Endothelial cell of umbilical vein (primary cell): ENCODE results near the gene MSANTD3. TPM values are rescaled to one million over a fixed set of nuclear protein-coding genes. Genes with fewer than 3 reads are reported as not detected.
A peak's percentile ranks its signal among the peaks of the same experiment; 100 is the strongest.

Source experiments
- Bru-seq: library from RNA; stranded (reverse); fragments of 400-500 nt; gene quantifications from one replicate; lab custom pipeline; 2021; lab: Mats Ljungman, UMichigan
- BruChase-seq, 2 experiments: library from RNA; stranded (reverse); fragments of 400-500 nt; gene quantifications; one replicate each; lab custom pipeline; 2021; lab: Mats Ljungman, UMichigan
- BruUV-seq: library from RNA; stranded (reverse); fragments of 400-500 nt; replicated peaks from 2 replicates; lab custom pipeline; 2021; lab: Mats Ljungman, UMichigan
- CTCF ChIA-PET: fragments of 300-600, 350-600 bp; sonication (Branson Sonifier 250); formaldehyde crosslinking; loops from one replicate; lab custom pipeline; 2021; ENCODE audit warnings: antibody characterized with exemption, inconsistent platforms; lab: Charles Lee
- POLR2A ChIA-PET: fragments of 300-600, 350-600 bp; sonication (Branson Sonifier 250); formaldehyde crosslinking; loops from one replicate; lab custom pipeline; 2021; ENCODE audit warnings: antibody characterized with exemption, inconsistent platforms; lab: Charles Lee
- DNase-seq: peaks from one replicate; pipeline ENCODE4 v3.0.0-alpha.2; 2011; ENCODE audit warnings: low read depth, low spot score
- FAIRE-seq: peaks from 2 replicates; lab custom pipeline; 2011; peaks lifted over from hg19 to GRCh38; lab: Jason Lieb, UNC
- H2AFZ ChIP-seq: 2 replicates; pipeline ENCODE4 v1.6.0; 2012; ENCODE audit warnings: low read depth, low read length, control low read depth, inconsistent platforms
- H3K27ac ChIP-seq: 2 replicates; pipeline ENCODE4 v1.5.1; 2011; ENCODE audit warnings: low read depth, mild to moderate bottlenecking, control low read depth, low read length, moderate library complexity; ENCODE audit not compliant: insufficient read depth
- H3K27me3 ChIP-seq, 2 experiments: 2 replicates each; pipeline versions ENCODE4 v1.6.0 to v1.6.1; 2011; ENCODE audit warnings: low read length in 2 of 2, mixed read lengths in 1 of 2; ENCODE audit not compliant: control insufficient read depth in 2 of 2, insufficient read depth in 2 of 2
- H3K36me3 ChIP-seq, 2 experiments: 2 replicates in 1 of 2; 3 replicates in 1 of 2; pipeline ENCODE4 v1.5.1; 2011; ENCODE audit warnings: low read length in 2 of 2, mild to moderate bottlenecking in 1 of 2, moderate library complexity in 1 of 2; ENCODE audit not compliant: control insufficient read depth in 2 of 2, insufficient read depth in 2 of 2; ENCODE audit errors: extremely low read depth in 1 of 2
- H3K4me1 ChIP-seq: 3 replicates; pipeline ENCODE4 v1.5.1; 2011; ENCODE audit warnings: mild to moderate bottlenecking, low read length; ENCODE audit not compliant: control insufficient read depth, insufficient read depth; ENCODE audit errors: extremely low read depth
- H3K4me2 ChIP-seq: 2 replicates; pipeline ENCODE4 v1.6.1; 2011; ENCODE audit warnings: low read length, control low read depth, mixed read lengths; ENCODE audit not compliant: insufficient read depth
- H3K4me3 ChIP-seq, 3 experiments: fragments of 200-600 bp in 1 of 3; sonication (generic), shearing (Covaris generic) in 1 of 3; replicated peaks in 1 of 3; 2 replicates each; pipeline ENCODE4 v1.5.1; 2011 to 2016; ENCODE audit warnings: control low read depth in 3 of 3, low read length in 3 of 3, mild to moderate bottlenecking in 2 of 3, inconsistent platforms in 1 of 3, low read depth in 1 of 3, moderate library complexity in 1 of 3; ENCODE audit not compliant: insufficient read depth in 1 of 3
- H3K79me2 ChIP-seq: 2 replicates; pipeline ENCODE4 v1.6.0; 2012; ENCODE audit warnings: low read length, inconsistent platforms; ENCODE audit not compliant: control insufficient read depth, insufficient read depth
- H3K9ac ChIP-seq: replicated peaks from 2 replicates; pipeline ENCODE3; 2011; ENCODE audit warnings: low read length, control low read depth; ENCODE audit not compliant: insufficient read depth; ENCODE audit errors: extremely low read depth
- H3K9me1 ChIP-seq: replicated peaks from 3 replicates; pipeline ENCODE4 v1.6.0; 2011; ENCODE audit warnings: mild to moderate bottlenecking, low read length; ENCODE audit not compliant: control insufficient read depth, insufficient read depth; ENCODE audit errors: extremely low read depth
- H3K9me3 ChIP-seq: replicated peaks from 2 replicates; pipeline ENCODE4 v1.5.1; 2012; ENCODE audit warnings: low read length, inconsistent platforms; ENCODE audit not compliant: control insufficient read depth, insufficient read depth
- H4K20me1 ChIP-seq: replicated peaks from 2 replicates; pipeline ENCODE3; 2011; ENCODE audit warnings: mild to moderate bottlenecking, low read length; ENCODE audit not compliant: control insufficient read depth, insufficient read depth; ENCODE audit errors: extremely low read depth
- EZH2 ChIP-seq: IDR thresholded peaks from 2 replicates; pipeline ENCODE4 v1.6.1; 2012; ENCODE audit warnings: borderline replicate concordance, low read depth, mild to moderate bottlenecking, moderate library complexity, low read length, inconsistent platforms; ENCODE audit not compliant: severe bottlenecking
- FOS ChIP-seq: IDR thresholded peaks from 2 replicates; pipeline ENCODE4 v1.6.1; 2011; ENCODE audit warnings: mild to moderate bottlenecking, low read length, moderate library complexity, borderline replicate concordance; ENCODE audit not compliant: insufficient read depth
- GATA2 ChIP-seq: IDR thresholded peaks from 2 replicates; pipeline ENCODE4 v1.7.0; 2011; ENCODE audit warnings: low read depth, mild to moderate bottlenecking, moderate library complexity, mixed read lengths, low read length; ENCODE audit not compliant: insufficient read length, insufficient read depth
- JUN ChIP-seq: IDR thresholded peaks from 2 replicates; pipeline ENCODE4 v1.6.1; 2011; ENCODE audit warnings: borderline replicate concordance, low read depth; ENCODE audit not compliant: insufficient read length, insufficient read depth
- MYC ChIP-seq: IDR thresholded peaks from one replicate; pipeline ENCODE4 v1.6.1; 2011; ENCODE audit warnings: mild to moderate bottlenecking, low read depth, low read length
- POLR2A ChIP-seq: IDR thresholded peaks from 2 replicates; pipeline ENCODE4 v1.6.1; 2012; ENCODE audit warnings: low read depth, mild to moderate bottlenecking, control low read depth, low read length
- POLR2AphosphoS5 ChIP-seq: IDR thresholded peaks from 2 replicates; pipeline ENCODE4 v1.6.1; 2012; ENCODE audit warnings: low read depth, mild to moderate bottlenecking, control low read depth, low read length, moderate library complexity; ENCODE audit not compliant: insufficient read depth
- dilution Hi-C: fragments of 300-500 bp; cut with MboI; formaldehyde crosslinking; loops from one replicate; pipeline ENCODE4 v1.15.0; 2019; ENCODE audit warnings: low sequenced_read_pairs; ENCODE audit not compliant: extremely low pct_ligation_motif_present
- intact Hi-C: fragments of 100-400 bp; cut with micrococcal nuclease; formaldehyde crosslinking; loops from one replicate; pipeline ENCODE4 v1.10.0; 2022
- long read RNA-seq: library from polyadenylated mRNA; stranded (forward); transcript quantifications from one replicate; pipeline ENCODE4 v2.0.0, GENCODE V29; 2021
- polyA minus RNA-seq, 3 experiments: library from RNA; depleted of rRNA, polyadenylated mRNA; stranded (reverse); fragments of >200 nt; gene quantifications; 1 replicate in 1 of 3; 2 replicates in 2 of 3; pipeline ENCODE4 v1.2.3, GENCODE V29; 2011
- polyA plus RNA-seq, 4 experiments: library from polyadenylated mRNA; depleted of rRNA in 3 of 4; stranded (reverse) in 3 of 4; unstranded in 1 of 4; fragments of >200 nt; gene quantifications; 2 replicates each; pipeline versions ENCODE4 v1.2.1 to v1.2.3, GENCODE V29; 2011 to 2012; ENCODE audit warnings: missing spikeins in 1 of 4
- total RNA-seq: library from RNA; stranded (reverse); gene quantifications from 2 replicates; pipeline ENCODE4 v1.2.3, GENCODE V29; 2021
- TF ChIP-seq, protein P1 (sequence below): IDR thresholded peaks from 2 replicates; pipeline ENCODE4 v1.6.1; 2011; ENCODE audit not compliant: insufficient read depth, insufficient read length
- TF ChIP-seq, protein P2 (sequence below), 2 donors: IDR thresholded peaks; 1 replicate in 1 of 2; 2 replicates in 1 of 2; pipeline ENCODE4 v1.5.1; 2011; ENCODE audit warnings: low read length in 2 of 2, mild to moderate bottlenecking in 2 of 2, moderate library complexity in 2 of 2, control low read depth in 1 of 2, inconsistent platforms in 1 of 2, low read depth in 1 of 2; ENCODE audit not compliant: insufficient read depth in 1 of 2; ENCODE audit errors: extremely low read depth in 1 of 2

The MSANTD3 gene, protein sequence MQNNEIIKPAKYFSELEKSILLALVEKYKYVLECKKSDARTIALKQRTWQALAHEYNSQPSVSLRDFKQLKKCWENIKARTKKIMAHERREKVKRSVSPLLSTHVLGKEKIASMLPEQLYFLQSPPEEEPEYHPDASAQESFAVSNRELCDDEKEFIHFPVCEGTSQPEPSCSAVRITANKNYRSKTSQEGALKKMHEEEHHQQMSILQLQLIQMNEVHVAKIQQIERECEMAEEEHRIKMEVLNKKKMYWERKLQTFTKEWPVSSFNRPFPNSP
- total RNA-seq (82.7 and 88.5 TPM in 2 replicates), polyA plus RNA-seq (21.8 and 31.3 TPM in 2 replicates), polyA minus RNA-seq (24.5 and 29.6 TPM in 2 replicates), Bru-seq, nascent RNA (percentile 89 among the genes with signal in this experiment), BruChase-seq, experiment 1, labeled RNA remaining after a 6-hour chase (percentile 95 among the genes with signal in this experiment), BruChase-seq, experiment 2, labeled RNA remaining after a 2-hour chase (percentile 90 among the genes with signal in this experiment)
- 44.4 and 50.1 TPM in 2 replicates for polyA plus RNA-seq (2011; cell fraction: cytosol; rRNA removed)
- polyA plus RNA-seq (2011; cell fraction: nucleus; rRNA removed) = 30.5 and 43.8 TPM in 2 replicates
- 68.1 and 84.6 TPM in 2 replicates for polyA plus RNA-seq (2012)
- polyA minus RNA-seq (2011; cell fraction: cytosol; rRNA and poly(A)+ RNA removed) = 11.9 TPM
- 16.8 and 22.3 TPM in 2 replicates for polyA minus RNA-seq (2011; cell fraction: nucleus; rRNA and poly(A)+ RNA removed)
- long read RNA-seq, transcript MSANTD3-207 (3 exons, 1,748 nt) = minor isoform, 19 of 256 reads
- long read RNA-seq, transcript MSANTD3-203 (3 exons, 1,362 nt) = major isoform, 173 of 256 reads
- long read RNA-seq, partial matches to known transcripts = 35 of 256 reads
- long read RNA-seq, other reads (novel, unspliced or antisense) = 24 of 256 reads

DNA sequence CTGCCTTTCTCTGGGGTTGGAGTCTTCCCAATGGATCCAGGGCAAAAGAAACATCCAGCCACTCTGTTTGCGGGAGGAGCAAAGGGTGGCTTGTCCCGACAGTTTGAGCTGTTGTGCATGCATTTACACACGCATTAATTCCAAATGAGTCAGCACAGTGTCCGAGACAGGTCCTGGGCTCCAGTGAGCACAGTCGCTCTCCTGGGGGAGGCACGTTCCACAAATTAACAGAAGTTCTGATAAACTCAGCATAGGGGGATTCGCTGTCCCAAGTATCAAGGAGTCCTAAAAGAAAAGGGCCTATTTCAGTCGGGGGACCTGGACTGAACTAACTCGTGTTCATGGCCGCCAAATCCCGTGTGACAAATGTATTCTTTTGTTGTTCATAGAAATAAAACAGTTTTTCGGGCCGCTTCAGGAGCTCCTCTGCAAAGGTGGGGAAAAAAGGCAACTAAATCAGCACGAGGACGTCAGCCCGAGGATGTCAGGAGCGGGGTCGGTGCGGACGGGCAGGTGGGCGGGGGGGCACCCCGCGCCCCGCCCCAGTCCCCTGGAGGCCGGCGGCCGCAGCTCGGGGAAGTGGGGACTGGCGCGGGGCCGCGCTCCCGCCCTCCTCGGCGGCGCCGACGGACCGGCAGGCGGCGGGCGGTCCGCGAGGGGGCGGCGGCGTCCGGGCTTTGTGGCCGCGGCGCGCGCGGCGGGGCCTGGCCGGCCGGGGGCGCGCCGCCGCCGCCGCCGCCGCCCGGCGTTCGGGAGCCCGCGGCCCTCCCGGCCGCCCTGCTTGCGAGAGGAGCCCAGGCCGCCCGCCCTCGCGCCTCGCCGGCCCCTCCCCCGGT is at the start of gene MSANTD3:
MSANTD3 (plus strand) TSS at position 614 of the 836 bp plus-strand sequence. CDS start 14,796 bp downstream, outside the sequence.
- no peaks in the 10 kb centered on the region for H3K36me3 ChIP-seq
- TF ChIP-seq, protein P1, sequence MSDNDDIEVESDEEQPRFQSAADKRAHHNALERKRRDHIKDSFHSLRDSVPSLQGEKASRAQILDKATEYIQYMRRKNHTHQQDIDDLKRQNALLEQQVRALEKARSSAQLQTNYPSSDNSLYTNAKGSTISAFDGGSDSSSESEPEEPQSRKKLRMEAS = no peak
- TF ChIP-seq, protein P2, sequence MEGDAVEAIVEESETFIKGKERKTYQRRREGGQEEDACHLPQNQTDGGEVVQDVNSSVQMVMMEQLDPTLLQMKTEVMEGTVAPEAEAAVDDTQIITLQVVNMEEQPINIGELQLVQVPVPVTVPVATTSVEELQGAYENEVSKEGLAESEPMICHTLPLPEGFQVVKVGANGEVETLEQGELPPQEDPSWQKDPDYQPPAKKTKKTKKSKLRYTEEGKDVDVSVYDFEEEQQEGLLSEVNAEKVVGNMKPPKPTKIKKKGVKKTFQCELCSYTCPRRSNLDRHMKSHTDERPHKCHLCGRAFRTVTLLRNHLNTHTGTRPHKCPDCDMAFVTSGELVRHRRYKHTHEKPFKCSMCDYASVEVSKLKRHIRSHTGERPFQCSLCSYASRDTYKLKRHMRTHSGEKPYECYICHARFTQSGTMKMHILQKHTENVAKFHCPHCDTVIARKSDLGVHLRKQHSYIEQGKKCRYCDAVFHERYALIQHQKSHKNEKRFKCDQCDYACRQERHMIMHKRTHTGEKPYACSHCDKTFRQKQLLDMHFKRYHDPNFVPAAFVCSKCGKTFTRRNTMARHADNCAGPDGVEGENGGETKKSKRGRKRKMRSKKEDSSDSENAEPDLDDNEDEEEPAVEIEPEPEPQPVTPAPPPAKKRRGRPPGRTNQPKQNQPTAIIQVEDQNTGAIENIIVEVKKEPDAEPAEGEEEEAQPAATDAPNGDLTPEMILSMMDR (IDR thresholded peaks at IDR 0.05; ENCODE audit: extremely low read depth in 1 of 2, insufficient read depth in 1 of 2, low read depth in 1 of 2, low read length in 2 of 2) = no peak
- TF ChIP-seq JUN (peak; percentile 25), EZH2 (no peak), POLR2AphosphoS5 (peak; percentile 64), MYC (no peak), GATA2 (no peak), FOS (peak; percentile 76), POLR2A (peak; percentile 59)
- FAIRE-seq = peak; percentile 59
- H2AFZ ChIP-seq = peak within 1 kb of the TSS; percentile 48
- H4K20me1 ChIP-seq = no peaks in the 10 kb centered on the region
- peak within 1 kb of the TSS; percentile 91 to 96 (median 94) for H3K4me3 ChIP-seq
- POLR2A ChIA-PET = interaction anchor here (0.6 to 1.8 kb wide), 4 partner anchors 15 to 168 kb away, joined by 3 to 8 read pairs (median 3); partner anchors contain the start of gene TEX10
- H3K4me2 ChIP-seq = peak within 1 kb of the TSS; percentile 94
- dilution Hi-C loops (loop anchor here (25.0 kb wide), 1 partner anchor 89 kb away; no protein-coding TSS in a partner anchor), intact Hi-C loops (loop anchor here (1.0 to 5.0 kb wide), 4 partner anchors 15 to 972 kb away; partner anchors contain the start of genes ERP44, INVS, MRPL50 and ZNF189)
- no peaks in the 10 kb centered on the region for H3K9me1 ChIP-seq
- DNase-seq = peak; percentile 84
- H3K4me1 ChIP-seq = peaks cover 36% of the 10 kb centered on the region
- peak within 1 kb of the TSS; percentile 98 for H3K27ac ChIP-seq
- no peaks in the 10 kb centered on the region for H3K9me3 ChIP-seq
- CTCF ChIA-PET = interaction anchor here (0.5 to 1.9 kb wide), 14 partner anchors 10 to 517 kb away, joined by 3 to 8 read pairs (median 4); partner anchors contain the start of gene TEX10
- TSS peak; percentile 23 for BruUV-seq
- no peaks in the 10 kb centered on the region for H3K27me3 ChIP-seq
- H3K9ac ChIP-seq = peak within 1 kb of the TSS; percentile 95
- peaks cover 37% of the 10 kb centered on the region for H3K79me2 ChIP-seq
